HG03097 (cell line): ENCODE data around the gene NFIL3.
"Not testable (repeated sequence)": the region's sequence is repeated elsewhere in the genome, so short reads cannot be mapped to it uniquely, and the experiment has no call there.

ENCODE experiments used
- ATAC-seq: cut with Tn5 transposase; IDR thresholded peaks from one replicate; pipeline ENCODE4 v1.9.1; 2021; ENCODE audit not compliant: unreplicated experiment, low FRiP score

NFIL3 gene

GRCh38 chr9:91423785-91424402 is at the start of gene NFIL3:
TSS of gene NFIL3 (minus strand) at chr9:91423832. CDS start at chr9:91410734, 13,098 bp downstream.
- ATAC-seq, result peak; percentile 49

GRCh38 chr9:91471524-91471923 is 47.9 kb upstream of the NFIL3 start:
- not testable (repeated sequence) for ATAC-seq

- ATAC-seq, result no peak
Measured at GRCh38 chr9:91465420-91465819, 41.8 kb upstream of the NFIL3 start.

GRCh38 chr9:91458906-91459305 is 35.3 kb upstream of the NFIL3 start:
- ATAC-seq, result no peak

- no peak for ATAC-seq
Measured at GRCh38 chr9:91452844-91453243, 29.2 kb upstream of the NFIL3 start.

GRCh38 chr9:91451431-91452270 is 28.0 kb upstream of the NFIL3 start:
- no peak for ATAC-seq

GRCh38 chr9:91445135-91445534 is 21.5 kb upstream of the NFIL3 start:
- ATAC-seq, result no peak

- ATAC-seq, result no peak
Measured at GRCh38 chr9:91443994-91444392, 20.4 kb upstream of the NFIL3 start.

- no peak for ATAC-seq
Measured at GRCh38 chr9:91443321-91443993, 19.8 kb upstream of the NFIL3 start.

GRCh38 chr9:91436841-91437240 is 13.2 kb upstream of the NFIL3 start:
- no peak for ATAC-seq

GRCh38 chr9:91433180-91433579 is 9.5 kb upstream of the NFIL3 start:
- no peak for ATAC-seq

- ATAC-seq, result no peak
Measured at GRCh38 chr9:91431485-91431884, 7.9 kb upstream of the NFIL3 start.

- no peak for ATAC-seq
Measured at GRCh38 chr9:91429501-91429900, 5.9 kb upstream of the NFIL3 start.

GRCh38 chr9:91428927-91429351 is 5.3 kb upstream of the NFIL3 start:
- no peak for ATAC-seq

GRCh38 chr9:91428436-91428835 is 4.8 kb upstream of the NFIL3 start:
- no peak for ATAC-seq

- ATAC-seq, result no peak
Measured at GRCh38 chr9:91427873-91428272, 4.2 kb upstream of the NFIL3 start.

- ATAC-seq, result no peak
Measured at GRCh38 chr9:91426123-91426745, 2.6 kb upstream of the NFIL3 start.

- ATAC-seq, result no peak
Measured at GRCh38 chr9:91425271-91425670, 1.6 kb upstream of the NFIL3 start.

GRCh38 chr9:91424403-91425176 is 958 bp upstream of the NFIL3 start:
- ATAC-seq, result no peak
